Panc1 (cell line): ENCODE measurements around the gene SUCLG2. TPM values are rescaled to one million over a fixed set of nuclear protein-coding genes. Genes with fewer than 3 reads are reported as not detected.

Source experiments
- ATAC-seq: fragments of 200-7000 bp; cut with Tn5 transposase; 2 replicates; pipeline ENCODE4 v1.9.1; 2020; ENCODE audit warnings: mild to moderate bottlenecking, moderate library complexity
- BruUV-seq: library from RNA; stranded (reverse); fragments of 400-500 nt; replicated peaks from 2 replicates; lab custom pipeline; 2021; lab: Mats Ljungman, UMichigan
- CTCF ChIA-PET: fragments of 300-600 bp; sonication (Branson Sonifier 250); formaldehyde crosslinking; loops from one replicate; lab custom pipeline; 2022; ENCODE audit warnings: antibody characterized with exemption; lab: Charles Lee
- POLR2A ChIA-PET: fragments of 300-600 bp; sonication (Branson Sonifier 250); formaldehyde crosslinking; loops from one replicate; lab custom pipeline; 2022; ENCODE audit warnings: antibody characterized with exemption; lab: Charles Lee
- DNase-seq: peaks from one replicate; pipeline ENCODE4 v3.0.0-alpha.2; 2010; ENCODE audit warnings: low read depth, low spot score
- H3K27ac ChIP-seq: 2 replicates; pipeline ENCODE4 v1.5.1; 2011; ENCODE audit warnings: mild to moderate bottlenecking, low read length, inconsistent platforms
- H3K27me3 ChIP-seq: fragments of 200-500 bp; sonication (Bioruptor generic); 2 replicates; pipeline ENCODE4 v1.6.0; 2014; ENCODE audit warnings: low read length, inconsistent platforms; ENCODE audit not compliant: control insufficient read depth, insufficient read depth
- H3K36me3 ChIP-seq: fragments of 200-500 bp; sonication (Bioruptor generic); 2 replicates; pipeline ENCODE4 v1.5.1; 2014; ENCODE audit warnings: inconsistent platforms, mild to moderate bottlenecking, low read length, moderate library complexity; ENCODE audit not compliant: control insufficient read depth, insufficient read depth
- H3K4me1 ChIP-seq: 2 replicates; pipeline ENCODE4 v1.5.1; 2011; ENCODE audit warnings: inconsistent platforms, mild to moderate bottlenecking, low read length, moderate library complexity; ENCODE audit not compliant: control insufficient read depth, insufficient read depth
- H3K4me3 ChIP-seq, 2 experiments: 2 replicates each; pipeline ENCODE4 v1.5.1; 2011 to 2012; ENCODE audit warnings: low read depth in 2 of 2, low read length in 2 of 2, mild to moderate bottlenecking in 2 of 2, inconsistent platforms in 1 of 2, moderate library complexity in 1 of 2
- H3K9me3 ChIP-seq: fragments of 200-500 bp; sonication (Bioruptor generic); 2 replicates; pipeline ENCODE4 v1.5.1; 2014; ENCODE audit warnings: low read depth, mild to moderate bottlenecking, inconsistent platforms, low read length, moderate library complexity; ENCODE audit not compliant: control insufficient read depth, insufficient read depth
- CTCF ChIP-seq: fragments of 450-650 bp; IDR thresholded peaks from 2 replicates; pipeline ENCODE4 v1.5.1; 2017; ENCODE audit warnings: mild to moderate bottlenecking
- POLR2AphosphoS5 ChIP-seq: IDR thresholded peaks from 2 replicates; pipeline ENCODE4 v1.6.1; 2012; ENCODE audit warnings: mild to moderate bottlenecking, low read depth, low read length, moderate library complexity
- REST ChIP-seq, 2 experiments: IDR thresholded peaks; 2 replicates each; pipeline ENCODE4 v1.6.1; 2011 to 2012; ENCODE audit warnings: low read depth in 2 of 2, control low read depth in 1 of 2, low read length in 1 of 2, mild to moderate bottlenecking in 1 of 2, moderate library complexity in 1 of 2; ENCODE audit not compliant: insufficient read depth in 1 of 2
- SIN3A ChIP-seq: IDR thresholded peaks from 2 replicates; pipeline ENCODE4 v1.6.1; 2012; ENCODE audit warnings: low read depth, mild to moderate bottlenecking, low read length, moderate library complexity, borderline replicate concordance; ENCODE audit not compliant: insufficient read depth
- TCF7L2 ChIP-seq: IDR thresholded peaks from 2 replicates; pipeline ENCODE4 v1.6.1; 2011; ENCODE audit warnings: mild to moderate bottlenecking, low read depth, low read length, inconsistent platforms
- in situ Hi-C: cut with HindIII; loops from 2 replicates; pipeline ENCODE4 v1.10.0; 2016; ENCODE audit warnings: low sequenced_read_pairs, low pct_unique_long_range_greater_than_20kb
- intact Hi-C: fragments of 100-400 bp; cut with micrococcal nuclease; formaldehyde crosslinking; loops from one replicate; pipeline ENCODE4 v1.10.0; 2022; ENCODE audit not compliant: unreplicated experiment
- total RNA-seq: library from RNA; stranded (reverse); gene quantifications from one replicate; pipeline ENCODE4 v1.2.1, GENCODE V29; 2021; ENCODE audit not compliant: unreplicated experiment

SUCLG2 gene
- total RNA-seq, 1 experiment from 2014 or later: 28.3 TPM

DNA sequence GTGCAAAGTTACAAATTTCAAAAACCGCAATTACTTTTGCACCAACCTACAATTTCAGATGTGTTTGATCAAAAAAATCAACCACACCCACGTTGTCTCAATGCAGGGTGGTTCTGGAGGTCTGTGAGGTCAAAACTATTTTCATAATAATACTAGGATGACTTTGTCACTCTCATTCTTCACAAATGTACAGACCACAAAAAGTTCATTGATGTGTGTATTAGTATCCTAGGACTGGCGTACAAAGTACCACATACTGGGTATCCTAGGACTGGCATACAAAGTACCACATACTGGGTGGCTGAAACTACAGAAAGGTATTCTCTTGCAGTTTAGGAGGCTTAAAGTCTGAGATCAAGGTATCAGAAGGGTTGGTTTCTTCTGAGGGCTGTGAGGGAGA is 13.0 kb downstream of the SUCLG2 start:
- H3K4me3 ChIP-seq: no peak overlapping the region
- peaks cover under 1% of the 10 kb centered on the region; the same call in 1 of the 2 replicates for H3K4me1 ChIP-seq
- no peak for TF ChIP-seq CTCF
- TF ChIP-seq POLR2AphosphoS5: no peak
- no peak for TF ChIP-seq TCF7L2
- TF ChIP-seq REST (IDR thresholded peaks at IDR 0.05; ENCODE audit: insufficient read depth in 1 of 2, low read depth in 2 of 2, low read length in 1 of 2): no peak
- no peak for TF ChIP-seq SIN3A
- H3K27ac ChIP-seq: no peak overlapping the region
- no peak for ATAC-seq
- ChIA-PET POLR2A (interaction anchor here (0.6 kb wide), 1 partner anchor 12 kb away, joined by 4 read pairs; no protein-coding TSS in a partner anchor), CTCF (no interaction called here)
- no TSS peak for BruUV-seq
- H3K9me3 ChIP-seq: no peaks in the 10 kb centered on the region
- no peak for DNase-seq
- 0 out of 2 replicates have a peak, but pooled peaks cover 2% of the 10 kb centered on the region for H3K36me3 ChIP-seq
- in situ Hi-C loops: no loop called here
- intact Hi-C loops: no loop called here
- no peaks in the 10 kb centered on the region for H3K27me3 ChIP-seq

GRCh38 chr3:67640023-67640660 is 14.3 kb downstream of the SUCLG2 start:
- BruUV-seq: no TSS peak
- Histone ChIP-seq H3K27me3 (no peaks in the 10 kb centered on the region), H3K4me1 (peaks cover 3% of the 10 kb centered on the region), H3K27ac (no peak overlapping the region), H3K36me3 (0 out of 2 replicates have a peak, but pooled peaks cover 2% of the 10 kb centered on the region), H3K9me3 (no peaks in the 10 kb centered on the region), H3K4me3 (no peak overlapping the region)
- intact Hi-C loops (no loop called here), in situ Hi-C loops (no loop called here)
- ChIA-PET CTCF (no interaction called here), POLR2A (no interaction called here)
- DNase-seq (no peak), ATAC-seq (no peak)
- TF ChIP-seq CTCF (no peak), POLR2AphosphoS5 (no peak), REST (IDR thresholded peaks at IDR 0.05; ENCODE audit: insufficient read depth in 1 of 2, low read depth in 2 of 2, low read length in 1 of 2) (no peak), TCF7L2 (no peak), SIN3A (no peak)
